Effector memory CD8-positive, alpha-beta T cell (primary cell): ENCODE measurements around the gene DDIT3.

Experiments used
- ATAC-seq: fragments of 150-1000 bp; cut with Tn5 transposase; replicated peaks from 2 replicates; pipeline ENCODE4 v1.10.0; 2021; ENCODE audit warnings: mild to moderate bottlenecking, moderate library complexity
- DNase-seq, 3 experiments: peaks; one replicate each; pipeline ENCODE4 v3.0.0; 2021
- H3K27ac Mint-ChIP-seq, 2 donors: one replicate each; pipeline ENCODE4 v1.8.0; 2022; ENCODE audit warnings: mild to moderate bottlenecking in 2 of 2, mixed read lengths in 2 of 2, moderate library complexity in 2 of 2
- H3K27me3 Mint-ChIP-seq, 2 donors: one replicate each; pipeline ENCODE4 v1.8.0; 2022; ENCODE audit warnings: mixed read lengths in 2 of 2
- H3K36me3 Mint-ChIP-seq: one replicate; pipeline ENCODE4 v1.8.0; 2022; ENCODE audit warnings: mild to moderate bottlenecking, moderate library complexity, mixed read lengths; ENCODE audit not compliant: insufficient read depth
- H3K4me1 Mint-ChIP-seq, 2 donors: one replicate each; pipeline ENCODE4 v1.8.0; 2022; ENCODE audit warnings: low read depth in 2 of 2, mixed read lengths in 2 of 2
- H3K4me3 Mint-ChIP-seq, 2 donors: one replicate each; pipeline ENCODE4 v1.8.0; 2022; ENCODE audit warnings: mild to moderate bottlenecking in 2 of 2, mixed read lengths in 2 of 2, moderate library complexity in 2 of 2
- H3K9me3 Mint-ChIP-seq, 2 donors: one replicate each; pipeline ENCODE4 v1.8.0; 2022; ENCODE audit warnings: mixed read lengths in 2 of 2

Gene DDIT3

GRCh38 chr12:57551637-57552305 is 31.5 kb upstream of the DDIT3 start:
- ATAC-seq (no peak), DNase-seq (no peak)
- peak overlapping the region in 1 of 2 donors; percentile 81 for H3K4me3 Mint-ChIP-seq
- H3K27ac Mint-ChIP-seq = peak overlapping the region in 1 of 2 donors; percentile 12
- H3K4me1 Mint-ChIP-seq = peaks cover 19 to 27% of the 10 kb centered on the region in 2 donors
- H3K36me3 Mint-ChIP-seq = peaks cover 9% of the 10 kb centered on the region
- peaks cover 8 to 15% of the 10 kb centered on the region in 2 donors for H3K27me3 Mint-ChIP-seq
- H3K9me3 Mint-ChIP-seq = no peaks in the 10 kb centered on the region

GRCh38 chr12:57550641-57551549 is 30.6 kb upstream of the DDIT3 start:
- DNase-seq (no peak), ATAC-seq (no peak)
- H3K9me3 Mint-ChIP-seq = no peaks in the 10 kb centered on the region
- peaks cover 26 to 34% of the 10 kb centered on the region in 2 donors for H3K4me1 Mint-ChIP-seq
- H3K27ac Mint-ChIP-seq = peak overlapping the region; percentile 0 to 12
- H3K36me3 Mint-ChIP-seq = peaks cover 17% of the 10 kb centered on the region
- peak overlapping the region; percentile 66 to 81 for H3K4me3 Mint-ChIP-seq
- peaks cover 8 to 15% of the 10 kb centered on the region in 2 donors for H3K27me3 Mint-ChIP-seq

GRCh38 chr12:57549909-57550640 is 29.8 kb upstream of the DDIT3 start, which contains the start of gene KIF5A:
Gene KIF5A (plus strand): TSS chr12:57550044. CDS start chr12:57550272, 228 bp downstream.
- no peaks in the 10 kb centered on the region for H3K9me3 Mint-ChIP-seq
- DNase-seq (peak; percentile 33 to 49 (median 48)), ATAC-seq (peak; percentile 53)
- H3K27me3 Mint-ChIP-seq = peaks cover 8 to 15% of the 10 kb centered on the region in 2 donors
- peak within 1 kb of the TSS; percentile 0 to 9 for H3K27ac Mint-ChIP-seq
- H3K36me3 Mint-ChIP-seq = peaks cover 13% of the 10 kb centered on the region
- peaks cover 33 to 42% of the 10 kb centered on the region in 2 donors for H3K4me1 Mint-ChIP-seq
- H3K4me3 Mint-ChIP-seq = peak within 1 kb of the TSS; percentile 66 to 81

- H3K4me1 Mint-ChIP-seq = peaks cover 36 to 48% of the 10 kb centered on the region in 2 donors
Observed at GRCh38 chr12:57549203-57549908, 29.0 kb upstream of the DDIT3 start.

GRCh38 chr12:57548488-57548887 is 28.2 kb upstream of the DDIT3 start:
- Mint-ChIP-seq H3K4me3 (peak overlapping the region; percentile 66 to 81), H3K36me3 (peaks cover 13% of the 10 kb centered on the region), H3K27ac (no peak overlapping the region), H3K4me1 (peaks cover 38 to 52% of the 10 kb centered on the region in 2 donors), H3K27me3 (peaks cover 2 to 7% of the 10 kb centered on the region in 2 donors), H3K9me3 (no peaks in the 10 kb centered on the region)
- no peak for DNase-seq
- ATAC-seq = no peak

More at GRCh38 chr12:57549203-57549908, 29.0 kb upstream of the DDIT3 start:
- Mint-ChIP-seq H3K36me3 (peaks cover 13% of the 10 kb centered on the region), H3K4me3 (peak overlapping the region; percentile 66 to 81), H3K9me3 (no peaks in the 10 kb centered on the region), H3K27ac (peak overlapping the region in 1 of 2 donors; percentile 9), H3K27me3 (peaks cover 8 to 13% of the 10 kb centered on the region in 2 donors)
- no peak for ATAC-seq
- DNase-seq = no peak

- Mint-ChIP-seq H3K27me3 (peaks cover 0 to 7% of the 10 kb centered on the region in 2 donors), H3K36me3 (peaks cover 13% of the 10 kb centered on the region), H3K27ac (no peak overlapping the region), H3K4me1 (peaks cover 38 to 55% of the 10 kb centered on the region in 2 donors), H3K9me3 (no peaks in the 10 kb centered on the region), H3K4me3 (peak overlapping the region in 1 of 2 donors; percentile 97)
- DNase-seq (no peak), ATAC-seq (no peak)
Observed at GRCh38 chr12:57548013-57548315, 27.6 kb upstream of the DDIT3 start.

- no peak for ATAC-seq
- H3K27ac Mint-ChIP-seq = peak overlapping the region; percentile 96 to 98
- DNase-seq = no peak
- no peaks in the 10 kb centered on the region for H3K9me3 Mint-ChIP-seq
- peaks cover 38 to 55% of the 10 kb centered on the region in 2 donors for H3K4me1 Mint-ChIP-seq
- H3K36me3 Mint-ChIP-seq = peaks cover 18% of the 10 kb centered on the region
- peaks cover 0 to 7% of the 10 kb centered on the region in 2 donors for H3K27me3 Mint-ChIP-seq
- H3K4me3 Mint-ChIP-seq = peak overlapping the region; percentile 97 to 99
Observed at GRCh38 chr12:57547288-57548012, 27.1 kb upstream of the DDIT3 start.

DNA sequence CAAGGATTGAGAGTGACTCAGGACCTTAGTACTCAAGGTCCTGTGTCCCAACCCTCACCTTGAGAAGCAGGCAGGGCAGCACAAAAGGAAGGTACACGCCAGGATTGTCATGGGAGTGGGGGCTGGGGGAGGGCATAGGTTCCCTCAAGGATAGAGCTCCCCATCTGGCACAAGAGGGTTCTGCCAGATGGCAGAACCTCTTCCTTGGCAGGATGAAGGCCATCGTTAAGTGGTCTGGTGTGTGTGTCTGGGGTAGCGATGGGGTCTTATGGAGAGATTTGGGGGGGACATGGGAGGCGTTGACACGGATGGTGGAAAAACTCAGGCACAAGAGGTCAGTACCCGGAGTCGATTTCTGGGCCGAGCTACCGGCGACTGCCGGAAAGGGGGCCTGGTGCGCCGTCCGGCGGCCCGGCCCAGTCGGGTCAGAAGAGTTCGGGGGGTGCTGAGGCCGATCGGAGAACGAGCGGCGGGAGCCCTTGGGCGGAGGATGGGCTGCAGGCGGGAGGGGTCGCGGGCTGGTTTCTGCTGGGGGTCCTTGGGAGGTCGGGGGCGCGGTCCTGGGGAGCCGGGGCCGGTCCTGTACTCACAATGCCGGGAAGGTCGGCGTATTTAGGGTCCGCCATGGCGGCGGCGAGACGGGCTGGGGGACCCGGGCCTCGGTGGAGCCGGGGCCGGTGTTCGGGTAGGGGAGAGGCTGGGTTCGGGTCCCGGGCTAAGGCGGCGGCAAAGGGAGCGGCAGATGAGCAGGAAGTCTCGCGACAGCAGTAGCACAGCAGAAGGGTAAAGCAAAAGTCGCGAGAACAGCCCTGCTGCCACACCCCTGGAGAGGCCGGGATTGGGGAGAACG is 26.3 kb upstream of the DDIT3 start, which contains the start of gene DCTN2:
Gene DCTN2 (minus strand): TSS at position 755 of the 850 bp plus-strand sequence. CDS start 129 bp downstream, at position 626.
- Mint-ChIP-seq H3K27me3 (peaks cover 0 to 7% of the 10 kb centered on the region in 2 donors), H3K27ac (peak within 1 kb of the TSS; percentile 96 to 98), H3K36me3 (peaks cover 26% of the 10 kb centered on the region), H3K4me3 (peak within 1 kb of the TSS; percentile 97 to 99), H3K9me3 (no peaks in the 10 kb centered on the region), H3K4me1 (peaks cover 38 to 55% of the 10 kb centered on the region in 2 donors)
- DNase-seq (peak; percentile 84 to 90 (median 85)), ATAC-seq (peak; percentile 95)

GRCh38 chr12:57545809-57546437 is 25.6 kb upstream of the DDIT3 start:
- peak overlapping the region; percentile 96 to 98 for H3K27ac Mint-ChIP-seq
- H3K27me3 Mint-ChIP-seq = peaks cover 0 to 7% of the 10 kb centered on the region in 2 donors
- peaks cover 30% of the 10 kb centered on the region for H3K36me3 Mint-ChIP-seq
- ATAC-seq (no peak), DNase-seq (no peak)
- no peaks in the 10 kb centered on the region for H3K9me3 Mint-ChIP-seq
- H3K4me1 Mint-ChIP-seq = peaks cover 38 to 59% of the 10 kb centered on the region in 2 donors
- H3K4me3 Mint-ChIP-seq = peak overlapping the region; percentile 97 to 99

- Mint-ChIP-seq H3K36me3 (peaks cover 46% of the 10 kb centered on the region), H3K4me3 (no peak overlapping the region), H3K9me3 (no peaks in the 10 kb centered on the region), H3K27me3 (peaks cover 0 to under 1% of the 10 kb centered on the region in 2 donors), H3K4me1 (peaks cover 29 to 44% of the 10 kb centered on the region in 2 donors), H3K27ac (no peak overlapping the region)
- DNase-seq = no peak
- no peak for ATAC-seq
Observed at GRCh38 chr12:57543581-57543980, 23.3 kb upstream of the DDIT3 start.

GRCh38 chr12:57541717-57542116 is 21.4 kb upstream of the DDIT3 start:
- no peak for ATAC-seq
- H3K36me3 Mint-ChIP-seq = peaks cover 42% of the 10 kb centered on the region
- no peak for DNase-seq
- no peak overlapping the region for H3K27ac Mint-ChIP-seq
- no peaks in the 10 kb centered on the region for H3K9me3 Mint-ChIP-seq
- no peaks in the 10 kb centered on the region for H3K27me3 Mint-ChIP-seq
- peaks cover 25 to 34% of the 10 kb centered on the region in 2 donors for H3K4me1 Mint-ChIP-seq
- no peak overlapping the region for H3K4me3 Mint-ChIP-seq
